ENCODE results near the gene PCSK6.

DNA sequence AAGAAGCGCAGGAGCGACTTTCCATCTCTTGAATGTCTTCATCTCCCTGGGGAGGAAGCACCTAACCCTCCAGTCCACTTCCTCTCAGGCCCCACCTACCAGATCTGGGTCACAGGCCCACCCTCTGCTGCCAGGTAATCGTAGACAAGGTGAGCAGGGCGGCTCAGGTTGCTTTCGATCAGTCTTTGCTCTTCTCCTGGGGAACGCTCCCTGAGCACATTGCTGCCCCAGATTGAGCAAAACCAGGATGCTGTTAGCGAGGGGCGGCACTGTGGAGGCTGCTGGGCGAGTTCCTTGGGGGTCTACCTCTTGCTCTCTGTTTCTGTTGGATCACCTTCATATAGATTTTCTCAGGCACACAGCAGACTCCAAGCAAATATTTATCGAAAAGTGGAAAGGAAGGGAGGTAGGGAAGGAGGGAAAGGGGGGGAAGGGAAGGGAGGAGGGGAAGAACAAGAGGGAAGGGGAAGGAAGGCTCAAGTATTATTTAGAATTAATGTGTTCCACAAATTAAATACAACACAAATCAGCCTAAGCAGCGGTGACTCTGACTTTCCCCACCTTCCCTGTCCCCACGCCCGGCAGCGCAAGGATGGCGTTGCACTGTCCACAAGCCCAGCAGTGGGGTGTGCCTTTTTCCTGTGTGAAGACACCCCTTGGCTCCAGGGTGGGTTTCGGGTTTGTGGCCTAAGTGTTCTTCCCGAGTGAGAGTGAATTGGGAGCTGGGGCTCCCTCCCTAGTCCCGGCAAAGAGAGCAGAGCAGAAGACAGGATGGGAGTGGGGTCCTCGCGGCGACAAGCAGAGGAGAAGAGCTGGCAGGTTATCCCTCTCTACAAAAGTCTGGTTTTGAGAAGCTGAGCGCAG, 6.1 kb upstream of the PCSK6 start:
- TF ChIP-seq CTCF (IDR thresholded peaks at IDR 0.05): no peak
- no peak for TF ChIP-seq POLR2A (IDR thresholded peaks at IDR 0.05)
